GM19328 (cell line): Measurements from ENCODE around the gene BDH2.

Experiments
- ATAC-seq: cut with Tn5 transposase; IDR thresholded peaks from one replicate; pipeline ENCODE4 v1.9.1; 2021; ENCODE audit warnings: mild to moderate bottlenecking, moderate library complexity; ENCODE audit not compliant: unreplicated experiment

BDH2 gene

DNA sequence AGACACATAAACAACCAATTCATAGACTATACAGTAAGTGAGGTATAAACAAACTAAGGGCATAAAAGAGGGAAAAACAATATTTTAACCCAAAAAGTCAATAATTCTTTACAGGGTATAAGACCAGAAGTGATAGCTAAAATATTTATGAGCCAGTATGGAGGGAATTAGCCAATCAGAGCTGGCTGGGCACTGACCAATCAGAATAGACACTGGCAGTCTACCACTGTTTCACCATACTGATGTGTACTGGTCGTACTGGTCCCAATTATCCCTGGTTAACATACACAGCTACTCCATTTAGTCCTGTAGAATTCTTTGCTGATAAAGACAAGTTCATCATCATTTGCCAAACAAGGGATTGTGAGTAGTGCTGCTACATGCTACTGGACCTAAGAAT, 70.3 kb downstream of the BDH2 start:
- ATAC-seq: no peak
